Activated naive CD4-positive, alpha-beta T cell treated with anti-CD3 and anti-CD28 coated beads for 36 hours (primary cell): ENCODE results near the gene ARL4A. TPM values are rescaled to one million over a fixed set of nuclear protein-coding genes. Genes with fewer than 3 reads are reported as not detected.
"Not testable (repeated sequence)": the region's sequence is repeated elsewhere in the genome, so short reads cannot be mapped to it uniquely, and the experiment has no call there.

Experiments
- CTCF ChIA-PET: fragments of 350-600 bp; sonication (Branson Sonifier 250); formaldehyde crosslinking; loops from one replicate; lab custom pipeline; 2021; ENCODE audit warnings: antibody characterized with exemption; lab: Charles Lee
- DNase-seq: peaks from one replicate; pipeline ENCODE4 v3.0.0-alpha.2; 2020
- H3K27ac Mint-ChIP-seq: one replicate; pipeline ENCODE4 v1.8.0; 2021; ENCODE audit warnings: mild to moderate bottlenecking, mixed read lengths
- H3K27me3 Mint-ChIP-seq: one replicate; pipeline ENCODE4 v1.8.0; 2021; ENCODE audit warnings: low read depth, mixed read lengths
- H3K36me3 Mint-ChIP-seq: one replicate; pipeline ENCODE4 v1.8.0; 2021; ENCODE audit warnings: low read depth, mixed read lengths
- H3K4me1 Mint-ChIP-seq: one replicate; pipeline ENCODE4 v1.8.0; 2021; ENCODE audit warnings: low read depth, mixed read lengths
- H3K4me3 Mint-ChIP-seq: one replicate; pipeline ENCODE4 v1.8.0; 2021; ENCODE audit warnings: mild to moderate bottlenecking, moderate library complexity, mixed read lengths
- H3K9me3 Mint-ChIP-seq: one replicate; pipeline ENCODE4 v1.8.0; 2021; ENCODE audit warnings: mixed read lengths
- intact Hi-C: fragments of 100-400 bp; cut with micrococcal nuclease; formaldehyde crosslinking; loops from one replicate; pipeline ENCODE4 v1.15.1; 2023
- total RNA-seq, 2 experiments: library from RNA; stranded (reverse); gene quantifications; one replicate each; pipeline ENCODE4 v1.2.3, GENCODE V29; 2021

Gene ARL4A
- total RNA-seq, 2 experiments from 2014 or later, result 8.1 to 10.0 TPM

- no peaks in the 10 kb centered on the region for H3K4me1 Mint-ChIP-seq
- CTCF ChIA-PET, result no interaction called here
- H3K4me3 Mint-ChIP-seq, result no peak overlapping the region
- no peaks in the 10 kb centered on the region for H3K27me3 Mint-ChIP-seq
- no peak for DNase-seq
- intact Hi-C loops, result no loop called here
- no peaks in the 10 kb centered on the region for H3K9me3 Mint-ChIP-seq
- peaks cover 1% of the 10 kb centered on the region for H3K36me3 Mint-ChIP-seq
- H3K27ac Mint-ChIP-seq, result no peak overlapping the region
These were observed 39.8 kb upstream of the ARL4A start for GRCh38 chr7:12647364-12648219.

DNA sequence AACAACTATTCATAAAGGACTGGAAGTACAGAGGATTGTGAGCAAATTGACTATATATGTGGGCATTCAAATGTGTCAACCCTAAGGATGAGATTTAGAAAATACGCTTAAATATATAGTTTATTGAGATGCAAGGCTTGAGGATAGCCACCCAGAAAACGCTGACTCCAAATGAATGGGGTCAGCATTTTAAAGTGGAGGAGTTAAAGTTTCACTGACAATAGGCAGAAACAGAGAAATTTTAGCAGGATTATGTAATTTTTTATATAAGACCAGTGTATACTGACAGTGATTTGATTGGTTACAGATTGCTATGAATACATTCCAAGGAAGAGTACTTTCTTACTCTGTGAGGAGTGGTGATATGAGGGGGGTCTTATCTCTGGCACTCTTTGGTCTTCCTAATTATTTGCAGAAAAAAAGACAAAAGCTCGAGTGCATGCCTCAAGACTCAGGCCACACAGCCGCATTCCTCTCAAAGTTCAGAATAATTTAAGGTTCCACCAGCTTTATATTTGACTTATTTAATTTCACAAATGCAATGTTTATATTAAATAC is 38.6 kb upstream of the ARL4A start:
- Mint-ChIP-seq H3K27me3 (no peaks in the 10 kb centered on the region), H3K27ac (no peak overlapping the region), H3K4me3 (no peak overlapping the region), H3K9me3 (no peaks in the 10 kb centered on the region), H3K36me3 (peaks cover 1% of the 10 kb centered on the region), H3K4me1 (no peaks in the 10 kb centered on the region)
- intact Hi-C loops, result no loop called here
- DNase-seq, result no peak
- CTCF ChIA-PET, result interaction anchor here (1.6 kb wide), 1 partner anchor 32 kb away, joined by 3 read pairs; no protein-coding TSS in a partner anchor

GRCh38 chr7:12649348-12649747 is 38.1 kb upstream of the ARL4A start:
- Mint-ChIP-seq H3K27me3 (no peaks in the 10 kb centered on the region), H3K36me3 (peaks cover 1% of the 10 kb centered on the region), H3K9me3 (no peaks in the 10 kb centered on the region), H3K27ac (no peak overlapping the region), H3K4me1 (no peaks in the 10 kb centered on the region), H3K4me3 (no peak overlapping the region)
- CTCF ChIA-PET, result interaction anchor here (1.6 kb wide), 1 partner anchor 32 kb away, joined by 3 read pairs; no protein-coding TSS in a partner anchor
- intact Hi-C loops, result no loop called here
- no peak for DNase-seq

GRCh38 chr7:12650080-12650479 is 37.4 kb upstream of the ARL4A start:
- Mint-ChIP-seq H3K9me3 (no peaks in the 10 kb centered on the region), H3K4me1 (no peaks in the 10 kb centered on the region), H3K27me3 (no peaks in the 10 kb centered on the region), H3K4me3 (no peak overlapping the region), H3K36me3 (peaks cover 1% of the 10 kb centered on the region), H3K27ac (no peak overlapping the region)
- intact Hi-C loops, result no loop called here
- CTCF ChIA-PET, result interaction anchor here (0.5 to 1.6 kb wide), 2 partner anchors 31 to 191 kb away, joined by 3 read pairs; no protein-coding TSS in a partner anchor
- DNase-seq, result no peak

DNA sequence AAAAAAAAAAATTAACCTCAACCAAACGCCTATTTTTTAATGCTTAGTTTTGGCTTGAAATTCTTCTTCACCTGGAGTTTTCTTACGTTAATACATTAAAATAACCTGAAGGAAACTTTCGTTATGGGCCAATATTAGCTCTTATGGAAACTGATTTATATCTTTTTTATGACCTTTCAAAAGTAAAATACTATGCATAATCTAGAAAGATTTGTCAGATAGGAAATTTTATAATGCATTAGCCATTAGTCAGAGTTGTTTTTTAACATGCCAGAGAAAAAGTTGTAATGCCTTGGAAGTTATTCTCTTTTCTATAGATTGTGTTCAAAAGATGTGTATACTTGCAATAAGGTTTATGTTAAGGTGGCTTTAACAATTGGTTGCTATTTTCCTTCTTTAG is 34.3 kb upstream of the ARL4A start:
- H3K36me3 Mint-ChIP-seq, result peaks cover 1% of the 10 kb centered on the region
- intact Hi-C loops, result no loop called here
- CTCF ChIA-PET, result no interaction called here

GRCh38 chr7:12653518-12653917 is 33.9 kb upstream of the ARL4A start:
- peaks cover 1% of the 10 kb centered on the region for H3K36me3 Mint-ChIP-seq
- intact Hi-C loops, result no loop called here
- CTCF ChIA-PET, result interaction anchor here (0.6 kb wide), 1 partner anchor 196 kb away, joined by 3 read pairs; no protein-coding TSS in a partner anchor
- no peaks in the 10 kb centered on the region for H3K9me3 Mint-ChIP-seq
- no peak overlapping the region for H3K27ac Mint-ChIP-seq
- no peak for DNase-seq
- no peaks in the 10 kb centered on the region for H3K27me3 Mint-ChIP-seq
- no peaks in the 10 kb centered on the region for H3K4me1 Mint-ChIP-seq
- no peak overlapping the region for H3K4me3 Mint-ChIP-seq

More for the DNA sequence above, 34.3 kb upstream of the ARL4A start:
- Mint-ChIP-seq H3K4me3 (no peak overlapping the region), H3K9me3 (no peaks in the 10 kb centered on the region), H3K27me3 (no peaks in the 10 kb centered on the region), H3K4me1 (no peaks in the 10 kb centered on the region), H3K27ac (no peak overlapping the region)
- no peak for DNase-seq

- Mint-ChIP-seq H3K36me3 (peaks cover 1% of the 10 kb centered on the region), H3K4me3 (no peak overlapping the region), H3K27ac (no peak overlapping the region), H3K4me1 (no peaks in the 10 kb centered on the region), H3K9me3 (no peaks in the 10 kb centered on the region), H3K27me3 (no peaks in the 10 kb centered on the region)
- no peak for DNase-seq
- CTCF ChIA-PET, result no interaction called here
- intact Hi-C loops, result no loop called here
These were observed 32.3 kb upstream of the ARL4A start for GRCh38 chr7:12655161-12655560.

DNA sequence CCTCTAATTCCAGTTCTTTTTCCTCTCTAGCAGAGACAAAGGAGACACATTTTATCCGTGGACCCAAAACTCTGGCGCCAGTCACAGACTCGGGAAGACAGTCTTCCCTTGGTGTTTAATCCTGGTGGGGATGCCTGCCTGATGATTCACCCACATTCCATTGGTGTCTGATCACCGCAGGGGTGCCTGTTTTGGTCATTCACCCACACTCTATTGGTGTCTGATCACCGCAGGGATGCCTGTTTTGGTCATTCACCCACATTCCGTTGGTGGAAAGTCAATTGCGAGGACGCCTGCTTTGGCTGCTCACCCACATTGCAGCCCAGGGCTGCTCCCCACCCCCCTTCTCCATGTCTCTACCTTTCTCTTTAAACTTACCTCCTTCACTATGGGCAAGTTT is 27.0 kb upstream of the ARL4A start:
- H3K4me1 Mint-ChIP-seq, H3K4me3 Mint-ChIP-seq, CTCF ChIA-PET, H3K36me3 Mint-ChIP-seq, intact Hi-C loops, H3K9me3 Mint-ChIP-seq, H3K27me3 Mint-ChIP-seq, DNase-seq, H3K27ac Mint-ChIP-seq: not testable (repeated sequence)

DNA sequence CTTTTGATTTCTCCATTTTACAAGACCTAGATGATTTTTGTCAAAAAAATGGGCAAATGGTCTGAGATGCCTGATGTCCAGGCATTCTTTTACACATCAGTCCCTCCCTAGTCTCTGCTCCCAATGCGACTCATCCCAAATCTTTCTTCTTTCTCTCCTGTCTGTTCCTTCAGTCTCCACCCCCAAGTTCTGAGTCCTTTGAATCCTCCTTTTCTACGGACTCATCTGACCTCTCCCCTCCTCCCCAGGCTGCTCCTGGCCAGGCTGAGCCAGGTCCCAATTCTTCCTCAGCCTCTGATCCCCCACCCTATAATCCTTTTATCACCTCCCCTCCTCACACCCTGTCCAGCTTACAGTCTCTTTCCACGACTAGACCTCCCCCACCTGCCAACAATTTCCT is 26.4 kb upstream of the ARL4A start:
- H3K36me3 Mint-ChIP-seq, CTCF ChIA-PET, intact Hi-C loops, H3K27me3 Mint-ChIP-seq, H3K4me3 Mint-ChIP-seq, H3K9me3 Mint-ChIP-seq, H3K27ac Mint-ChIP-seq, DNase-seq, H3K4me1 Mint-ChIP-seq: not testable (repeated sequence)

DNA sequence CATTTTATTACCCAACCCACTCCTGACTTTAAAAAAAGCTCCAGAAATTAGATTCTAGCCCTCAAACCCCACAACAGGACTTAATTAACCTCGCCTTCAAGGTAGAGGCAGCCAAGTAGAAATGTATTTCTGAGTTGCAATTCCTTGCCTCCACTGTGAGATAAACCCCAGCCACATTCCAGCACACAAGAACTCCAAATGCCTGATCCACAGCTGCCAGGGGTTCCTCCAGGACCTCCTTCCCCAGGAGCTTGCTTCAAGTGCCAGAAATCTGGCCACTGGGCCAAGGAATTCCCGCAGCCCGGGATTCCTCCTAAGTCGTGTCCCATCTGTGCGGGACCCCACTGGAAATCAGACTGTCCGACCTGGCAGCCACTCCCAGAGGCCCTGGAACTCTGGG is 25.9 kb upstream of the ARL4A start:
- H3K36me3 Mint-ChIP-seq, result no peaks in the 10 kb centered on the region
- no peaks in the 10 kb centered on the region for H3K27me3 Mint-ChIP-seq
- no peaks in the 10 kb centered on the region for H3K4me1 Mint-ChIP-seq
- H3K27ac Mint-ChIP-seq, result no peak overlapping the region
- H3K4me3 Mint-ChIP-seq, result no peak overlapping the region
- intact Hi-C loops, result no loop called here
- H3K9me3 Mint-ChIP-seq, result no peaks in the 10 kb centered on the region
- no peak for DNase-seq
- CTCF ChIA-PET, result no interaction called here

DNA sequence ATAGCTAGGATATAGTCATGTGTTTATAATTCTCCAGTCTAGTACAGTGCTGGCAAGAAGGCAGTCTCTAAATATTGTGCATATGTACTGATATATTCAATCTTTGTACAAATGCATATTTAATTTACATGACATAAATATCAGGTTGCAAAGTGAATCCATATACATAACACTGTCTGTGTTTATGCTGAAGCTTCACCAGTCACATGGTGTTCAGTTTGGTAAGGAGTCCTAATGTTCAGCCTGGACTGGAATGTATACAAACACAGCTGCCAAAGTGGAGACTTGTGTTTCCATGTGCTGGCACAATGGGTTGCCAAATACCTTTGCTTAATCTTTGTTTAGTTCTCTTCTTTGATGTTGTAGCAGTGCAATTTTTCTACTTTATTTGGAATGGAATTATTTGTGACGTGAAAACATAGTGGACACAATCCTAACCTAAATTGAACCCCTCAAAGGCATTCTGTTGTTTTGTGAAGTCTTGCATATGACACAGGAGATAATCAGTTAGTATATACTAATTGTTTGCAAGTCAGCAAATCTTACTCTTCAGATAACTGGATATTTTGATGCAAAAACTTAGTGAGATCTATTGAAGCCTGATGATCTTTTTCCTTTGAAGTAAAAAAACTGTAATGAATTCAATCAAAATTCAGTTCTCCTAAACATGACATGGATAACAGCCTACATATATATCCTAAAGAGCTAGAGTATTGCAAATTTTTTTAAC is 17.3 kb upstream of the ARL4A start:
- Mint-ChIP-seq H3K4me1 (peaks cover 6% of the 10 kb centered on the region), H3K9me3 (no peaks in the 10 kb centered on the region), H3K4me3 (no peak overlapping the region), H3K36me3 (no peaks in the 10 kb centered on the region), H3K27me3 (no peaks in the 10 kb centered on the region), H3K27ac (no peak overlapping the region)
- no peak for DNase-seq
- intact Hi-C loops, result no loop called here
- CTCF ChIA-PET, result no interaction called here

DNA sequence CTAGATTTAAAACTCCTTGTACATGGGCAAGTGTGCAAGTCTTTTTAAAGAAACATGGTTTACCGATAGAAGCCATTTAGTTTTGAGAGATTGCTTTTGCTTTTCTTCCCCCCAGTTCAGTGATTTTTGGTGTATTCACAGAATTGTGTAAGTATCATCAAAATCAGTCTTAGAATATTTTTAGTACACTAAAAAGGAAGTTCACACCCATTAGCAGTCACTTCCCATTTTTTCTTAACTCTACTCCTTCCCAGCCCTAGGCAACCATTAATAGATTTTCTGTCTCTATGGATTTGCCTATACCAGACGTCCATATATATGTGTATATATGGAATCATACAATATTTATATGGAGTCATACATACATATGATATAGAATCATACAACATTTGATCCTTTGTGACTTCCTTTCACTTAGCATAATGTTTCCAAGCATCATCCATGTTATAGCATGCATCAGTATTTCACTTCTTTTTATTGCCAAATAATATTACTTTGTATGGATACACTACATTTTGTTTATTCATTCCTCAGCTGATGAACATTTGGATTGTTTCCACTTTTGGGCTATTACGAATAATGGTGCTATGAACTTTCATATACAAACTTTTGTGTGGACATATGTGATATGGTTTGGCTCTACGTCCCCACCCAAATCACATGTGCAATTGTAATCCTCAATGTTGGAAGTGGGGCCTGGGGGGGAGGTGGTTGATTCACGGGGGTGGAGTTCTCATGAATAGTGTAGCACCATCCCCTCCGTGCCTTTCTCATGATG is 16.5 kb upstream of the ARL4A start:
- CTCF ChIA-PET, result interaction anchor here (0.9 to 1.0 kb wide), 2 partner anchors 12 to 589 kb away, joined by 3 read pairs; no protein-coding TSS in a partner anchor
- no peaks in the 10 kb centered on the region for H3K9me3 Mint-ChIP-seq
- H3K4me1 Mint-ChIP-seq, result peaks cover 8% of the 10 kb centered on the region
- no peak for DNase-seq
- intact Hi-C loops, result no loop called here
- no peaks in the 10 kb centered on the region for H3K27me3 Mint-ChIP-seq
- H3K4me3 Mint-ChIP-seq, result no peak overlapping the region
- H3K27ac Mint-ChIP-seq, result no peak overlapping the region
- no peaks in the 10 kb centered on the region for H3K36me3 Mint-ChIP-seq
